ENCODE data around the gene FAM13B. TPM values are rescaled to one million over a fixed set of nuclear protein-coding genes. Genes with fewer than 3 reads are reported as not detected.

The FAM13B gene
- total and polyA plus RNA-seq, 9 of the 15 experiments (the other 6 are each of a cell fraction or from before 2014, with no cell fraction given), result 2.3 to 21.6 (median 14.1) TPM

DNA sequence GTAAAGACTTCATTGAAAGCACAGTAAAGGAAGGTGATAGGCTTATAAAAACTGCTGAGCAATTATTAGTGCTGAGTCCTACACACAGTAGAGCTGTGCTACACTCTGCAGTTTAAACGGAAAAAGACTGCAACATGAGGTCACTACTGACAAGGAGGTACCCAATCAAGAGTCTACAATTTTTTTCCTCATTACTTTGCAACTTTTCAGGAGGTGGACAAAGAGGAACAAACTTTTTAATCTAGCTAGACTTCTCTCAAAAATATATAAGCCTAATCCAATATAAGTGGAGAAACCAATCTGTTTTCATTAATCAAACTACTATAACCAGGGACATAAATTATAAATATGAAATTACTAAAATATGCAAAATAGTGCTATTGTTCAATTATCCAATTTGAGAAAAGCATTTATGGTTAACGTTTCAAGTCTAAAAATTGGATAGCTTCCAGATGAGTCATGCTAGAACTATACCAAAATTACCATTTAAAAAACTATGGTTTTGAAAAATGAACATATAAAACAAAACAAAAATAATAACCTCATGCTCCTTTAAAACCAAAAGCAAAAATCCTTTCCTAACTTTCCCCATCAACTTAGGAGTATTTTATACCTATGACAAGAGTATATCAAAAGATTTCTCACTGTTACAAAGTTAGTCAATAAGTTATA is 37.7 kb downstream of the FAM13B start (continued):
- TF ChIP-seq, protein P1, sequence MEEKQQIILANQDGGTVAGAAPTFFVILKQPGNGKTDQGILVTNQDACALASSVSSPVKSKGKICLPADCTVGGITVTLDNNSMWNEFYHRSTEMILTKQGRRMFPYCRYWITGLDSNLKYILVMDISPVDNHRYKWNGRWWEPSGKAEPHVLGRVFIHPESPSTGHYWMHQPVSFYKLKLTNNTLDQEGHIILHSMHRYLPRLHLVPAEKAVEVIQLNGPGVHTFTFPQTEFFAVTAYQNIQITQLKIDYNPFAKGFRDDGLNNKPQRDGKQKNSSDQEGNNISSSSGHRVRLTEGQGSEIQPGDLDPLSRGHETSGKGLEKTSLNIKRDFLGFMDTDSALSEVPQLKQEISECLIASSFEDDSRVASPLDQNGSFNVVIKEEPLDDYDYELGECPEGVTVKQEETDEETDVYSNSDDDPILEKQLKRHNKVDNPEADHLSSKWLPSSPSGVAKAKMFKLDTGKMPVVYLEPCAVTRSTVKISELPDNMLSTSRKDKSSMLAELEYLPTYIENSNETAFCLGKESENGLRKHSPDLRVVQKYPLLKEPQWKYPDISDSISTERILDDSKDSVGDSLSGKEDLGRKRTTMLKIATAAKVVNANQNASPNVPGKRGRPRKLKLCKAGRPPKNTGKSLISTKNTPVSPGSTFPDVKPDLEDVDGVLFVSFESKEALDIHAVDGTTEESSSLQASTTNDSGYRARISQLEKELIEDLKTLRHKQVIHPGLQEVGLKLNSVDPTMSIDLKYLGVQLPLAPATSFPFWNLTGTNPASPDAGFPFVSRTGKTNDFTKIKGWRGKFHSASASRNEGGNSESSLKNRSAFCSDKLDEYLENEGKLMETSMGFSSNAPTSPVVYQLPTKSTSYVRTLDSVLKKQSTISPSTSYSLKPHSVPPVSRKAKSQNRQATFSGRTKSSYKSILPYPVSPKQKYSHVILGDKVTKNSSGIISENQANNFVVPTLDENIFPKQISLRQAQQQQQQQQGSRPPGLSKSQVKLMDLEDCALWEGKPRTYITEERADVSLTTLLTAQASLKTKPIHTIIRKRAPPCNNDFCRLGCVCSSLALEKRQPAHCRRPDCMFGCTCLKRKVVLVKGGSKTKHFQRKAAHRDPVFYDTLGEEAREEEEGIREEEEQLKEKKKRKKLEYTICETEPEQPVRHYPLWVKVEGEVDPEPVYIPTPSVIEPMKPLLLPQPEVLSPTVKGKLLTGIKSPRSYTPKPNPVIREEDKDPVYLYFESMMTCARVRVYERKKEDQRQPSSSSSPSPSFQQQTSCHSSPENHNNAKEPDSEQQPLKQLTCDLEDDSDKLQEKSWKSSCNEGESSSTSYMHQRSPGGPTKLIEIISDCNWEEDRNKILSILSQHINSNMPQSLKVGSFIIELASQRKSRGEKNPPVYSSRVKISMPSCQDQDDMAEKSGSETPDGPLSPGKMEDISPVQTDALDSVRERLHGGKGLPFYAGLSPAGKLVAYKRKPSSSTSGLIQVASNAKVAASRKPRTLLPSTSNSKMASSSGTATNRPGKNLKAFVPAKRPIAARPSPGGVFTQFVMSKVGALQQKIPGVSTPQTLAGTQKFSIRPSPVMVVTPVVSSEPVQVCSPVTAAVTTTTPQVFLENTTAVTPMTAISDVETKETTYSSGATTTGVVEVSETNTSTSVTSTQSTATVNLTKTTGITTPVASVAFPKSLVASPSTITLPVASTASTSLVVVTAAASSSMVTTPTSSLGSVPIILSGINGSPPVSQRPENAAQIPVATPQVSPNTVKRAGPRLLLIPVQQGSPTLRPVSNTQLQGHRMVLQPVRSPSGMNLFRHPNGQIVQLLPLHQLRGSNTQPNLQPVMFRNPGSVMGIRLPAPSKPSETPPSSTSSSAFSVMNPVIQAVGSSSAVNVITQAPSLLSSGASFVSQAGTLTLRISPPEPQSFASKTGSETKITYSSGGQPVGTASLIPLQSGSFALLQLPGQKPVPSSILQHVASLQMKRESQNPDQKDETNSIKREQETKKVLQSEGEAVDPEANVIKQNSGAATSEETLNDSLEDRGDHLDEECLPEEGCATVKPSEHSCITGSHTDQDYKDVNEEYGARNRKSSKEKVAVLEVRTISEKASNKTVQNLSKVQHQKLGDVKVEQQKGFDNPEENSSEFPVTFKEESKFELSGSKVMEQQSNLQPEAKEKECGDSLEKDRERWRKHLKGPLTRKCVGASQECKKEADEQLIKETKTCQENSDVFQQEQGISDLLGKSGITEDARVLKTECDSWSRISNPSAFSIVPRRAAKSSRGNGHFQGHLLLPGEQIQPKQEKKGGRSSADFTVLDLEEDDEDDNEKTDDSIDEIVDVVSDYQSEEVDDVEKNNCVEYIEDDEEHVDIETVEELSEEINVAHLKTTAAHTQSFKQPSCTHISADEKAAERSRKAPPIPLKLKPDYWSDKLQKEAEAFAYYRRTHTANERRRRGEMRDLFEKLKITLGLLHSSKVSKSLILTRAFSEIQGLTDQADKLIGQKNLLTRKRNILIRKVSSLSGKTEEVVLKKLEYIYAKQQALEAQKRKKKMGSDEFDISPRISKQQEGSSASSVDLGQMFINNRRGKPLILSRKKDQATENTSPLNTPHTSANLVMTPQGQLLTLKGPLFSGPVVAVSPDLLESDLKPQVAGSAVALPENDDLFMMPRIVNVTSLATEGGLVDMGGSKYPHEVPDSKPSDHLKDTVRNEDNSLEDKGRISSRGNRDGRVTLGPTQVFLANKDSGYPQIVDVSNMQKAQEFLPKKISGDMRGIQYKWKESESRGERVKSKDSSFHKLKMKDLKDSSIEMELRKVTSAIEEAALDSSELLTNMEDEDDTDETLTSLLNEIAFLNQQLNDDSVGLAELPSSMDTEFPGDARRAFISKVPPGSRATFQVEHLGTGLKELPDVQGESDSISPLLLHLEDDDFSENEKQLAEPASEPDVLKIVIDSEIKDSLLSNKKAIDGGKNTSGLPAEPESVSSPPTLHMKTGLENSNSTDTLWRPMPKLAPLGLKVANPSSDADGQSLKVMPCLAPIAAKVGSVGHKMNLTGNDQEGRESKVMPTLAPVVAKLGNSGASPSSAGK (IDR thresholded peaks at IDR 0.05), result no peak
- no peak for TF ChIP-seq MCM5 (IDR thresholded peaks at IDR 0.05; ENCODE audit: low read depth)
- TF ChIP-seq, protein P2, sequence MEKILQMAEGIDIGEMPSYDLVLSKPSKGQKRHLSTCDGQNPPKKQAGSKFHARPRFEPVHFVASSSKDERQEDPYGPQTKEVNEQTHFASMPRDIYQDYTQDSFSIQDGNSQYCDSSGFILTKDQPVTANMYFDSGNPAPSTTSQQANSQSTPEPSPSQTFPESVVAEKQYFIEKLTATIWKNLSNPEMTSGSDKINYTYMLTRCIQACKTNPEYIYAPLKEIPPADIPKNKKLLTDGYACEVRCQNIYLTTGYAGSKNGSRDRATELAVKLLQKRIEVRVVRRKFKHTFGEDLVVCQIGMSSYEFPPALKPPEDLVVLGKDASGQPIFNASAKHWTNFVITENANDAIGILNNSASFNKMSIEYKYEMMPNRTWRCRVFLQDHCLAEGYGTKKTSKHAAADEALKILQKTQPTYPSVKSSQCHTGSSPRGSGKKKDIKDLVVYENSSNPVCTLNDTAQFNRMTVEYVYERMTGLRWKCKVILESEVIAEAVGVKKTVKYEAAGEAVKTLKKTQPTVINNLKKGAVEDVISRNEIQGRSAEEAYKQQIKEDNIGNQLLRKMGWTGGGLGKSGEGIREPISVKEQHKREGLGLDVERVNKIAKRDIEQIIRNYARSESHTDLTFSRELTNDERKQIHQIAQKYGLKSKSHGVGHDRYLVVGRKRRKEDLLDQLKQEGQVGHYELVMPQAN (IDR thresholded peaks at IDR 0.05; ENCODE audit: borderline replicate concordance), result no peak
- no peak for TF ChIP-seq ZNF121 (CRISPR knock-in tag; conservative IDR thresholded peaks at IDR 0.05)
- no peak for TF ChIP-seq KLF1 (tag; IDR thresholded peaks at IDR 0.05)
- TF ChIP-seq NR2C2 (CRISPR knock-in tag; IDR thresholded peaks at IDR 0.05), result no peak
- no peak for TF ChIP-seq NR2C2 (tag; IDR thresholded peaks at IDR 0.05)
- TF ChIP-seq, protein P3, sequence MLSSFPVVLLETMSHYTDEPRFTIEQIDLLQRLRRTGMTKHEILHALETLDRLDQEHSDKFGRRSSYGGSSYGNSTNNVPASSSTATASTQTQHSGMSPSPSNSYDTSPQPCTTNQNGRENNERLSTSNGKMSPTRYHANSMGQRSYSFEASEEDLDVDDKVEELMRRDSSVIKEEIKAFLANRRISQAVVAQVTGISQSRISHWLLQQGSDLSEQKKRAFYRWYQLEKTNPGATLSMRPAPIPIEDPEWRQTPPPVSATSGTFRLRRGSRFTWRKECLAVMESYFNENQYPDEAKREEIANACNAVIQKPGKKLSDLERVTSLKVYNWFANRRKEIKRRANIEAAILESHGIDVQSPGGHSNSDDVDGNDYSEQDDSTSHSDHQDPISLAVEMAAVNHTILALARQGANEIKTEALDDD (IDR thresholded peaks at IDR 0.05), result peak; percentile 64
- TF ChIP-seq, protein P4, sequence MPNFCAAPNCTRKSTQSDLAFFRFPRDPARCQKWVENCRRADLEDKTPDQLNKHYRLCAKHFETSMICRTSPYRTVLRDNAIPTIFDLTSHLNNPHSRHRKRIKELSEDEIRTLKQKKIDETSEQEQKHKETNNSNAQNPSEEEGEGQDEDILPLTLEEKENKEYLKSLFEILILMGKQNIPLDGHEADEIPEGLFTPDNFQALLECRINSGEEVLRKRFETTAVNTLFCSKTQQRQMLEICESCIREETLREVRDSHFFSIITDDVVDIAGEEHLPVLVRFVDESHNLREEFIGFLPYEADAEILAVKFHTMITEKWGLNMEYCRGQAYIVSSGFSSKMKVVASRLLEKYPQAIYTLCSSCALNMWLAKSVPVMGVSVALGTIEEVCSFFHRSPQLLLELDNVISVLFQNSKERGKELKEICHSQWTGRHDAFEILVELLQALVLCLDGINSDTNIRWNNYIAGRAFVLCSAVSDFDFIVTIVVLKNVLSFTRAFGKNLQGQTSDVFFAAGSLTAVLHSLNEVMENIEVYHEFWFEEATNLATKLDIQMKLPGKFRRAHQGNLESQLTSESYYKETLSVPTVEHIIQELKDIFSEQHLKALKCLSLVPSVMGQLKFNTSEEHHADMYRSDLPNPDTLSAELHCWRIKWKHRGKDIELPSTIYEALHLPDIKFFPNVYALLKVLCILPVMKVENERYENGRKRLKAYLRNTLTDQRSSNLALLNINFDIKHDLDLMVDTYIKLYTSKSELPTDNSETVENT (CRISPR knock-in tag; IDR thresholded peaks at IDR 0.05), result no peak
- TF ChIP-seq MAZ (CRISPR knock-in tag; conservative IDR thresholded peaks at IDR 0.05 in 1 of 2, IDR thresholded peaks at IDR 0.05 in 1 of 2), result no peak
